Measurements from ENCODE around the gene CUL7.

DNA sequence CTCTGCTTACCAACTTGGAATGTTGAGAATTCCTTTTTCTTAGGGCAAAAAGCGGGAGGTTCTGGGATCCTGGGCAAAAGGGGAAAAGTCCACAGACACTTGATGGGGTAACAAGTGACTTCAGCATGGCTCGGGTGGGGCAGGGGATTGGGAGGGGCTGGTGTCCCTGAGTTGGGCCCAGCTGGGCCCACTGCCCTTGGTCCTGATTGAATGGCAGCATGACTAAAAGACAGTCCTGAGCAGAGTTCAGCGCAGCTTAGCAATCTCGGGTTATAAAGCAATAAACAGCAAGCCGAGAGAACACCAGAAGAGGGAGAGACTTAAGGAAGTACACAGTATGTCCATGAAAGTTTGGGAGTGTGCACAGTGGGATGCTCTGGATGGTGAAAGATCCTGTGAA lies 63.7 kb downstream of the CUL7 start:
- TF ChIP-seq, protein P1, sequence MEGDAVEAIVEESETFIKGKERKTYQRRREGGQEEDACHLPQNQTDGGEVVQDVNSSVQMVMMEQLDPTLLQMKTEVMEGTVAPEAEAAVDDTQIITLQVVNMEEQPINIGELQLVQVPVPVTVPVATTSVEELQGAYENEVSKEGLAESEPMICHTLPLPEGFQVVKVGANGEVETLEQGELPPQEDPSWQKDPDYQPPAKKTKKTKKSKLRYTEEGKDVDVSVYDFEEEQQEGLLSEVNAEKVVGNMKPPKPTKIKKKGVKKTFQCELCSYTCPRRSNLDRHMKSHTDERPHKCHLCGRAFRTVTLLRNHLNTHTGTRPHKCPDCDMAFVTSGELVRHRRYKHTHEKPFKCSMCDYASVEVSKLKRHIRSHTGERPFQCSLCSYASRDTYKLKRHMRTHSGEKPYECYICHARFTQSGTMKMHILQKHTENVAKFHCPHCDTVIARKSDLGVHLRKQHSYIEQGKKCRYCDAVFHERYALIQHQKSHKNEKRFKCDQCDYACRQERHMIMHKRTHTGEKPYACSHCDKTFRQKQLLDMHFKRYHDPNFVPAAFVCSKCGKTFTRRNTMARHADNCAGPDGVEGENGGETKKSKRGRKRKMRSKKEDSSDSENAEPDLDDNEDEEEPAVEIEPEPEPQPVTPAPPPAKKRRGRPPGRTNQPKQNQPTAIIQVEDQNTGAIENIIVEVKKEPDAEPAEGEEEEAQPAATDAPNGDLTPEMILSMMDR (IDR thresholded peaks at IDR 0.05; ENCODE audit: low read depth, low read length) = no peak
- no peak for TF ChIP-seq POLR2A (IDR thresholded peaks at IDR 0.05; ENCODE audit: extremely low read depth, insufficient read length)
